HG03064 (cell line): ENCODE measurements around the gene NTNG1.

Experiments
- ATAC-seq: cut with Tn5 transposase; IDR thresholded peaks from one replicate; pipeline ENCODE4 v1.9.1; 2021; ENCODE audit warnings: low read depth; ENCODE audit not compliant: unreplicated experiment

The NTNG1 gene

DNA sequence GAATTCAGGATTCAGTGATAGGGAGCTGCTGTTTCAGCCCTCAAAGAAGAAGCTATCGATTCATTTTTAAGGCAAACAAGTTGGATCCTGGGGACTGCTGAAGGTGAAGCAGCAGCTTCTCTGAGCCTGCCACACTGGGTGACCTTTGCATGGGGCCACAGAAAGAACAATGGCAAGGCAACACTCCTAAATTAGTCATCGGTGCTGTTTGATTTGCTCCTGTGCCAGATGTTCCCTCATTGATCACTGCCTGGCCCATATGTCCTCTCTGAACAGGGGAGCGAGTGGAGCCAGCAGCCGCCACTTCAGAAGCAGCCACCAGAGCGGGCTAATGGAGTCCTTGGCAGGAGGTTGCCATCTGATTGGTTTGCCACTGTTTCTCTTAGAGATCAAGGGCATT, 391.5 kb downstream of the NTNG1 start:
- ATAC-seq: no peak
